ENCODE measurements around the gene RIN1. TPM values are rescaled to one million over a fixed set of nuclear protein-coding genes. Genes with fewer than 3 reads are reported as not detected.

The RIN1 gene
- total and polyA plus RNA-seq, 9 of the 15 experiments (the other 6 are each of a cell fraction or from before 2014, with no cell fraction given) = 0.01 to 1.2 (median 0.45) TPM; not detected in 1

- TF ChIP-seq ZNF740 (CRISPR knock-in tag; IDR thresholded peaks at IDR 0.05) (peak; percentile 96), ZNF740 (tag; IDR thresholded peaks at IDR 0.05) (peak in 1 of 2 experiments; percentile 86; a peak in 2 of 4 replicates), FOXP1 (CRISPR knock-in tag; IDR thresholded peaks at IDR 0.05) (no peak), ZNF57 (CRISPR knock-in tag; IDR thresholded peaks at IDR 0.05) (no peak), FUS (optimal IDR thresholded peaks at IDR 0.05; ENCODE audit: low read depth, low read length) (no peak), AFF1 (IDR thresholded peaks at IDR 0.05; ENCODE audit: low read depth in 1 of 2, partially characterized antibody in 2 of 2) (peak in 1 of 2 experiments; percentile 78), CSDE1 (IDR thresholded peaks at IDR 0.05) (peak in 1 of 2 experiments; percentile 77; a peak in 2 of 4 replicates), BRD4 (IDR thresholded peaks at IDR 0.05) (peak; percentile 74; the same call in 1 of the 2 replicates), JUN (IDR thresholded peaks at IDR 0.05; ENCODE audit: borderline replicate concordance, low read depth, low read length) (peak; percentile 40; the same call in 1 of the 2 replicates), JUN (CRISPR knock-in tag; IDR thresholded peaks at IDR 0.05; ENCODE audit: borderline replicate concordance) (no peak), PHF20 (IDR thresholded peaks at IDR 0.05; ENCODE audit: partially characterized antibody) (peak; percentile 56), FOXJ3 (CRISPR knock-in tag; IDR thresholded peaks at IDR 0.05) (no peak), SREBF1 (IDR thresholded peaks at IDR 0.05; ENCODE audit: borderline replicate concordance, low read depth, low read length) (peak; percentile 69; the same call in 1 of the 2 replicates), FIP1L1 (IDR thresholded peaks at IDR 0.05; ENCODE audit: low read depth, low read length, poor library complexity, severe bottlenecking) (no peak), ZNF785 (CRISPR knock-in tag; IDR thresholded peaks at IDR 0.05) (no peak), CC2D1A (IDR thresholded peaks at IDR 0.05) (no peak), EP300 (IDR thresholded peaks at IDR 0.05; ENCODE audit: low read length) (peak; percentile 66), ZNF232 (CRISPR knock-in tag; IDR thresholded peaks at IDR 0.05) (0 out of 2 replicates have a peak, but pooled peaks have one; percentile 8), CEBPB (tag; IDR thresholded peaks at IDR 0.05) (no peak), SIN3A (IDR thresholded peaks at IDR 0.05; ENCODE audit: borderline replicate concordance in 2 of 2, control insufficient read depth in 1 of 2, low read depth in 2 of 2, low read length in 2 of 2) (0 out of 4 replicates have a peak, but pooled peaks of 1 of the 2 experiments have one; percentile 20), PHF21A (IDR thresholded peaks at IDR 0.05; ENCODE audit: borderline replicate concordance, low read depth) (peak; percentile 84), RFX5 (IDR thresholded peaks at IDR 0.05; ENCODE audit: low read depth, low read length) (peak; percentile 65; the same call in 1 of the 2 replicates), POLR3G (IDR thresholded peaks at IDR 0.05; ENCODE audit: extremely low read depth, insufficient read length, insufficient replicate concordance) (peak; percentile 28), SMAD1 (IDR thresholded peaks at IDR 0.05; ENCODE audit: low read depth, low read length, partially characterized antibody) (no peak)
Measured at GRCh38 chr11:66347425-66348276, 11.4 kb upstream of the RIN1 start, which contains the start of gene B4GAT1 (continued).

All from K562 (cell line).